ENCODE results near the gene LGALS7B. TPM values are rescaled to one million over a fixed set of nuclear protein-coding genes. Genes with fewer than 3 reads are reported as not detected.

LGALS7B gene
- total RNA-seq, 1 donor from 2014 or later = not detected

DNA sequence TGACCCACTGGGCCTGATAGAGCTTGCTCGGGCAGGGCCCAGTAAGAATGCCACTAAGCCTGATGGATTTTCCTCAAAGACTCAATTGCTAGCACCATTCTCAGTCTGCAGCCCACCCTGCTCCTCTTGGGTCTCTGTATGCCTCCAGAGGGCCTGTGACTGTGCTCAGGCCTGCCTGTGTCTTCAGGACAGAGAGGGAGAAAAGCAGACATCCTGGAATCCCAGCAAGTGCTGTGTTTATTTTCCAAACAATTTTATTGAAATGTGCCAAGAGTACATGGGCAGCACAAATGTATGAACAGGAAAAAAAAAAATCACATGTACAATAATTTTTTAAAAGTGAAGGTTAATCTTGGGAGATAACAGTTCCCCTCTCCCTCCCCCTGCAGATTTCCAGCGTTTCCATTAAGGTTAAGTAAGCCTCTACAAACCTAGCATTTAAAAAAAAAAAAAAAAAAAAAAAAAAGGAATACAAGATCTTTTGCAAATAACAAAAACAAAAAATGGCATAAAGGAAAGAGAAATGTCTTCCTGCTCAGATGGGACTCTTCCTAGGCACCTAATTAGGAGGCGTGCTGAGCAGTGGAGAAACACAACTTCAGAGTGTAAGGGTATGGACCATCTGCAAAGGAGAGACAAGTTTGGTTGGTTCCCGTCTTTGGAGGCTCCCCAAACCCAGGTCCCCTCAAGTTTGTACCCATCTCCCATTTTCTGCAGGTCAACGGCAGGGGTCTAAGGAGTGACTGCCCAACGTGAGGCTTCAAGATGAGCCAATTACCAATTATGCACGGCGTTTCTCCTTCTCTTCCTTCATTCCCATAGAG lies 47.4 kb downstream of the LGALS7B start:
- no peaks in the 10 kb centered on the region for H3K9me3 Mint-ChIP-seq
- H3K36me3 Mint-ChIP-seq (ENCODE audit: low read depth) = peaks cover 32% of the 10 kb centered on the region
- peaks cover 12% of the 10 kb centered on the region for H3K4me1 Mint-ChIP-seq
- TF ChIP-seq, protein P1, sequence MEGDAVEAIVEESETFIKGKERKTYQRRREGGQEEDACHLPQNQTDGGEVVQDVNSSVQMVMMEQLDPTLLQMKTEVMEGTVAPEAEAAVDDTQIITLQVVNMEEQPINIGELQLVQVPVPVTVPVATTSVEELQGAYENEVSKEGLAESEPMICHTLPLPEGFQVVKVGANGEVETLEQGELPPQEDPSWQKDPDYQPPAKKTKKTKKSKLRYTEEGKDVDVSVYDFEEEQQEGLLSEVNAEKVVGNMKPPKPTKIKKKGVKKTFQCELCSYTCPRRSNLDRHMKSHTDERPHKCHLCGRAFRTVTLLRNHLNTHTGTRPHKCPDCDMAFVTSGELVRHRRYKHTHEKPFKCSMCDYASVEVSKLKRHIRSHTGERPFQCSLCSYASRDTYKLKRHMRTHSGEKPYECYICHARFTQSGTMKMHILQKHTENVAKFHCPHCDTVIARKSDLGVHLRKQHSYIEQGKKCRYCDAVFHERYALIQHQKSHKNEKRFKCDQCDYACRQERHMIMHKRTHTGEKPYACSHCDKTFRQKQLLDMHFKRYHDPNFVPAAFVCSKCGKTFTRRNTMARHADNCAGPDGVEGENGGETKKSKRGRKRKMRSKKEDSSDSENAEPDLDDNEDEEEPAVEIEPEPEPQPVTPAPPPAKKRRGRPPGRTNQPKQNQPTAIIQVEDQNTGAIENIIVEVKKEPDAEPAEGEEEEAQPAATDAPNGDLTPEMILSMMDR (conservative IDR thresholded peaks at IDR 0.05) = no peak
- no peak for DNase-seq (ENCODE audit: low read depth, low spot score)
- peak overlapping the region; percentile 48 for H3K4me3 Mint-ChIP-seq
- H3K27me3 Mint-ChIP-seq (ENCODE audit: low read depth) = no peaks in the 10 kb centered on the region
- H3K27ac Mint-ChIP-seq (ENCODE audit: unreplicated experiment) = no peak overlapping the region

GRCh38 chr19:38836983-38837626 lies 48.1 kb downstream of the LGALS7B start:
- Mint-ChIP-seq H3K27ac (ENCODE audit: unreplicated experiment) (no peak overlapping the region), H3K36me3 (ENCODE audit: low read depth) (peaks cover 32% of the 10 kb centered on the region), H3K9me3 (no peaks in the 10 kb centered on the region), H3K27me3 (ENCODE audit: low read depth) (no peaks in the 10 kb centered on the region), H3K4me3 (no peak overlapping the region), H3K4me1 (peaks cover 7% of the 10 kb centered on the region)
- TF ChIP-seq, protein P1 (conservative IDR thresholded peaks at IDR 0.05) = no peak
- DNase-seq (ENCODE audit: low read depth, low spot score) = no peak

DNA sequence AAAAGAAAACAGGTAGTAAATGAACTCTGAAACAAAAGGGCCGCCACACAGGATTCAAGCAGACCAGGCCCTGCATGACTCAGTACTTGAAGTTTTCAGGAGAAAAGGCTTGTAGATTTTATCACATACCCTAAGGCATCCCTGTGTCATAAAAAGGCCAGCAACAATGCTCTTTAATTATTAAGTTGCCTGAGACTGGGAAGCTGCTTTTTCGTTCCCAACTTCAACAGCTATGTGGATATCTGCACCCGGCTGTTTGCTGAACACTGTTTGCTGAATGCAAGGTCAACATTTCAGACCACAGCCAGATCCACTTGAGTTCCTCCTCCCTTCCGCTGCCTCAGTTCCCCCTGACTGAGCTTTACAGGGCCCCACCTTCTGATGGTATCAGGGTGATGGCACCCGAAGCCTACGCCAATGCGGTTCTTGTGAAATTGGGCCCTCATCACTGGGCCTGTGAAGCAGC lies 48.7 kb downstream of the LGALS7B start:
- TF ChIP-seq, protein P1 (conservative IDR thresholded peaks at IDR 0.05) = no peak
- no peak for DNase-seq (ENCODE audit: low read depth, low spot score)
- Mint-ChIP-seq H3K27ac (ENCODE audit: unreplicated experiment) (no peak overlapping the region), H3K4me3 (no peak overlapping the region), H3K4me1 (peaks cover 4% of the 10 kb centered on the region), H3K36me3 (ENCODE audit: low read depth) (peaks cover 36% of the 10 kb centered on the region), H3K9me3 (no peaks in the 10 kb centered on the region), H3K27me3 (ENCODE audit: low read depth) (no peaks in the 10 kb centered on the region)

DNA sequence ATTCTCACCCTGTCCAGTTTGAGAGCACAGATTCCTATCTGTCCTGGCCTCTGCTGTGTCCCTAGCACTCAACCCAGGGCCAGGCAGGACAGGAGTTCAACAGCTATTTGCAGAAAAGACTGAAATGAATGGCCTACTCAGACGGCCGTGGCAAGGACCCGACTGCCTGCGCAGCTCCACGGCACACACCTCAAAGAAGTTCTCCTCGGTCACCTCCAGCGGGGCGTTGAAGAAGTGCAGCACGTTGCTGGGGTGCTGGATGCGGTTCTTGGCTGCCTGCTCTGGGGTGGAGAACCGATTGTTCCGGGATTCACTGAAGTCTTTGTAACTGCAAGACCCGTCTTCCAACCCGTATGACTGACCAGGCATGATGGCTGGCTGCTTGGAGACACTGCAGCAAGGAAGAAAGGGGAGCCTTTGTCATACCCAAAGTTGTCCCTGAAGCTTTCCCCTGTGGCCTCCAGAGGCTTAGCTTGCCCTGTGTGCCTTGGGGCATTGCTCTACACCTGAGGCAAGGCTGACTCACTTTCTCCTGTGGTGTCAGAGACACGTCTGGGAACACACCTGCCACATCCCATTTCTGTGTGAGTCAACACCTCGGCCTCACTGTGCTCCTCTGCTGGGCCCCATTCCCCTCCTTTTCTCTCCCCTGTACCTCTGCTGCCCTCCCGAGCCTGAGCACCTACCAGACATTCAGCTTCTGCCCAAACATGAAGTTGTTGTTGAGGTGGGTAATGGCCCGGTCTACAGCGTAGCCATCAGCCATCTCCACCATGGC lies 49.4 kb downstream of the LGALS7B start:
- no peak for DNase-seq (ENCODE audit: low read depth, low spot score)
- Mint-ChIP-seq H3K27ac (ENCODE audit: unreplicated experiment) (no peak overlapping the region), H3K9me3 (no peaks in the 10 kb centered on the region), H3K4me3 (peak overlapping the region; percentile 56), H3K36me3 (ENCODE audit: low read depth) (peaks cover 40% of the 10 kb centered on the region), H3K4me1 (peaks cover 8% of the 10 kb centered on the region), H3K27me3 (ENCODE audit: low read depth) (no peaks in the 10 kb centered on the region)
- TF ChIP-seq, protein P1 (conservative IDR thresholded peaks at IDR 0.05) = no peak

DNA sequence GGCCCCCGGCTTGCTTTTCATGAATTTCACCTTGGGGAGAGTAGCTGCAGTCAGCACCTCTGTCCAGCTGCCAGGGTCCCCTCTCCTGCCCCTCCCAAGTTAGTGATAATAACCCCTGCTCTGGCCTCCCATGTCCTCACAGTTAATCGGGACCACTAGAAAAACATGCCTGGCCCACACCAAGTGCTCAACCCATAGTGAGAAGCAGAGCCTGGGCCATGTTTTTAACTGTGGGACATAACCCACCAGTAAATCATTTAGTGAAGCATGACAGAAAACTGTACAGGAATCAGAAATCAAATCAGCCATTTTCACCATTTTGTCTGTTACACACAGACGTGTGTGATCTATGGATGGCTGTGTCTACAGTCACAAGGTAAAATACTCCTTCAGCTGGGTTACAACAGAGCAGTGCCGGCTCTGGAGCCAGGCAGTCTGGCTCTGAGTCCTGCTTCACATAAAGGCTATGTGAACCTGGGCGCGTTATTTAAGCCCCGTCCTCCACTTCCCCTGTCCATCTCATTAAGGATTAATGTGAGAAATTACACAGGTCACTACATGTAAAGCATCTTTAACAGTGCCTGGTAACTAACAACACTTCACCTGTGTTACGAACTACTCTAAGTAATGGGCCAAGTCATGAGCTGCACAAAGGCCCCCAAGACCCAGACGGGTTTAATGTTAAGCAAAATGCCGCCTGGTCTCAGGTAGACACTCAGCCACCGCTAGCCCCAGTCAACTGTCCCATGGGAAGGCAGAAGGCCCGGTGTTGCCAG lies 50.2 kb downstream of the LGALS7B start:
- TF ChIP-seq, protein P1 (conservative IDR thresholded peaks at IDR 0.05) = no peak
- Mint-ChIP-seq H3K4me1 (peaks cover 12% of the 10 kb centered on the region), H3K9me3 (no peaks in the 10 kb centered on the region), H3K36me3 (ENCODE audit: low read depth) (peaks cover 42% of the 10 kb centered on the region), H3K27me3 (ENCODE audit: low read depth) (peaks cover under 1% of the 10 kb centered on the region), H3K4me3 (peak overlapping the region; percentile 68), H3K27ac (ENCODE audit: unreplicated experiment) (no peak overlapping the region)
- DNase-seq (ENCODE audit: low read depth, low spot score) = no peak
